ENCODE data around the gene BTF3L4. TPM values are rescaled to one million over a fixed set of nuclear protein-coding genes. Genes with fewer than 3 reads are reported as not detected.
"Not testable (repeated sequence)": the region's sequence is repeated elsewhere in the genome, so short reads cannot be mapped to it uniquely, and the experiment has no call there.

The BTF3L4 gene
- total RNA-seq, 3 donors from 2014 or later (not counting 1 experiment from before 2014, with no cell fraction given), result 24.2 to 25.3 (median 25.2) TPM

- Histone ChIP-seq H3K27me3 (ENCODE audit: control insufficient read depth, insufficient read depth, low read length) (no peaks in the 10 kb centered on the region), H3K4me1 (ENCODE audit: control insufficient read depth, insufficient read depth, low read length) (no peaks in the 10 kb centered on the region), H3K27ac (ENCODE audit: low read length) (no peak overlapping the region), H3K4me3 (ENCODE audit: low read length) (no peak overlapping the region), H3K9me3 (ENCODE audit: control insufficient read depth, insufficient read depth, low read length) (no peaks in the 10 kb centered on the region), H3K36me3 (ENCODE audit: control insufficient read depth, insufficient read depth, low read length) (peaks cover 42% of the 10 kb centered on the region)
- Mint-ChIP-seq H3K4me3 (no peak overlapping the region), H3K9me3 (no peaks in the 10 kb centered on the region), H3K36me3 (peaks cover 10% of the 10 kb centered on the region), H3K27ac (no peak overlapping the region), H3K4me1 (no peaks in the 10 kb centered on the region), H3K27me3 (ENCODE audit: low read depth in 2 of 2) (no peaks in the 10 kb centered on the region)
- ATAC-seq (no peak), DNase-seq (no peak)
- TF ChIP-seq, protein P1, sequence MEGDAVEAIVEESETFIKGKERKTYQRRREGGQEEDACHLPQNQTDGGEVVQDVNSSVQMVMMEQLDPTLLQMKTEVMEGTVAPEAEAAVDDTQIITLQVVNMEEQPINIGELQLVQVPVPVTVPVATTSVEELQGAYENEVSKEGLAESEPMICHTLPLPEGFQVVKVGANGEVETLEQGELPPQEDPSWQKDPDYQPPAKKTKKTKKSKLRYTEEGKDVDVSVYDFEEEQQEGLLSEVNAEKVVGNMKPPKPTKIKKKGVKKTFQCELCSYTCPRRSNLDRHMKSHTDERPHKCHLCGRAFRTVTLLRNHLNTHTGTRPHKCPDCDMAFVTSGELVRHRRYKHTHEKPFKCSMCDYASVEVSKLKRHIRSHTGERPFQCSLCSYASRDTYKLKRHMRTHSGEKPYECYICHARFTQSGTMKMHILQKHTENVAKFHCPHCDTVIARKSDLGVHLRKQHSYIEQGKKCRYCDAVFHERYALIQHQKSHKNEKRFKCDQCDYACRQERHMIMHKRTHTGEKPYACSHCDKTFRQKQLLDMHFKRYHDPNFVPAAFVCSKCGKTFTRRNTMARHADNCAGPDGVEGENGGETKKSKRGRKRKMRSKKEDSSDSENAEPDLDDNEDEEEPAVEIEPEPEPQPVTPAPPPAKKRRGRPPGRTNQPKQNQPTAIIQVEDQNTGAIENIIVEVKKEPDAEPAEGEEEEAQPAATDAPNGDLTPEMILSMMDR (IDR thresholded peaks at IDR 0.05), result no peak
- intact Hi-C loops (cut with micrococcal nuclease), result no loop called here
- 90% methylated on average over 1 of the region's 2 CpGs for WGBS (ENCODE audit: insufficient coverage)
These were observed 34.0 kb upstream of the BTF3L4 start for GRCh38 chr1:52022133-52022532.

GRCh38 chr1:52026278-52026677 is 29.8 kb upstream of the BTF3L4 start:
- Mint-ChIP-seq H3K9me3 (no peaks in the 10 kb centered on the region), H3K4me1 (peaks cover 10 to 11% of the 10 kb centered on the region in 2 donors), H3K4me3 (no peak overlapping the region), H3K27me3 (ENCODE audit: low read depth in 2 of 2) (no peaks in the 10 kb centered on the region), H3K27ac (no peak overlapping the region), H3K36me3 (no peaks in the 10 kb centered on the region)
- WGBS (ENCODE audit: insufficient coverage), result 100% methylated on average over 2 of the region's 2 CpGs
- H3K4me1 ChIP-seq (ENCODE audit: control insufficient read depth, insufficient read depth, low read length), result peaks cover 2% of the 10 kb centered on the region
- no peaks in the 10 kb centered on the region for H3K27me3 ChIP-seq (ENCODE audit: control insufficient read depth, insufficient read depth, low read length)
- TF ChIP-seq, protein P1 (IDR thresholded peaks at IDR 0.05), result no peak
- peaks cover 27% of the 10 kb centered on the region for H3K36me3 ChIP-seq (ENCODE audit: control insufficient read depth, insufficient read depth, low read length)
- no peak overlapping the region for H3K4me3 ChIP-seq (ENCODE audit: low read length)
- no peak for ATAC-seq
- DNase-seq, result no peak
- H3K9me3 ChIP-seq (ENCODE audit: control insufficient read depth, insufficient read depth, low read length), result no peaks in the 10 kb centered on the region
- intact Hi-C loops (cut with micrococcal nuclease), result no loop called here
- H3K27ac ChIP-seq (ENCODE audit: low read length), result no peak overlapping the region

- 100% methylated on average over 1 of the region's 1 CpG for WGBS (ENCODE audit: insufficient coverage)
- Histone ChIP-seq H3K27me3 (ENCODE audit: control insufficient read depth, insufficient read depth, low read length) (no peaks in the 10 kb centered on the region), H3K9me3 (ENCODE audit: control insufficient read depth, insufficient read depth, low read length) (no peaks in the 10 kb centered on the region), H3K36me3 (ENCODE audit: control insufficient read depth, insufficient read depth, low read length) (peaks cover 17% of the 10 kb centered on the region), H3K4me3 (ENCODE audit: low read length) (no peak overlapping the region), H3K27ac (ENCODE audit: low read length) (no peak overlapping the region), H3K4me1 (ENCODE audit: control insufficient read depth, insufficient read depth, low read length) (peaks cover 17% of the 10 kb centered on the region)
- TF ChIP-seq, protein P1 (IDR thresholded peaks at IDR 0.05), result no peak
- H3K4me3 Mint-ChIP-seq, result no peak overlapping the region
- H3K4me1 Mint-ChIP-seq, result peaks cover 25 to 31% of the 10 kb centered on the region in 2 donors
- H3K36me3 Mint-ChIP-seq, result no peaks in the 10 kb centered on the region
- ATAC-seq, result no peak
- no peaks in the 10 kb centered on the region for H3K9me3 Mint-ChIP-seq
- no peak overlapping the region for H3K27ac Mint-ChIP-seq
- no peak for DNase-seq
- H3K27me3 Mint-ChIP-seq (ENCODE audit: low read depth in 2 of 2), result no peaks in the 10 kb centered on the region
- intact Hi-C loops (cut with micrococcal nuclease), result no loop called here
These were observed 27.8 kb upstream of the BTF3L4 start for GRCh38 chr1:52028328-52028727.

- H3K27me3 Mint-ChIP-seq (ENCODE audit: low read depth in 2 of 2); H3K36me3 Mint-ChIP-seq; intact Hi-C loops (cut with micrococcal nuclease); H3K4me3 ChIP-seq (ENCODE audit: low read length); H3K27me3 ChIP-seq (ENCODE audit: control insufficient read depth, insufficient read depth, low read length); H3K9me3 ChIP-seq (ENCODE audit: control insufficient read depth, insufficient read depth, low read length); H3K27ac ChIP-seq (ENCODE audit: low read length); H3K27ac Mint-ChIP-seq; DNase-seq; ATAC-seq; H3K4me3 Mint-ChIP-seq; H3K9me3 Mint-ChIP-seq: not testable (repeated sequence)
- 100% methylated on average over 3 of the region's 5 CpGs for WGBS (ENCODE audit: insufficient coverage)
- Histone ChIP-seq H3K4me1 (ENCODE audit: control insufficient read depth, insufficient read depth, low read length) (peaks cover 20% of the 10 kb centered on the region), H3K36me3 (ENCODE audit: control insufficient read depth, insufficient read depth, low read length) (peaks cover 12% of the 10 kb centered on the region)
- peaks cover 27 to 36% of the 10 kb centered on the region in 2 donors for H3K4me1 Mint-ChIP-seq
These were observed 27.3 kb upstream of the BTF3L4 start for GRCh38 chr1:52028839-52029238.

All from natural killer cell (primary cell).